ENCODE measurements around the gene IGBP1.
"Not testable (repeated sequence)": the region's sequence is repeated elsewhere in the genome, so short reads cannot be mapped to it uniquely, and the experiment has no call there.

Gene IGBP1

DNA sequence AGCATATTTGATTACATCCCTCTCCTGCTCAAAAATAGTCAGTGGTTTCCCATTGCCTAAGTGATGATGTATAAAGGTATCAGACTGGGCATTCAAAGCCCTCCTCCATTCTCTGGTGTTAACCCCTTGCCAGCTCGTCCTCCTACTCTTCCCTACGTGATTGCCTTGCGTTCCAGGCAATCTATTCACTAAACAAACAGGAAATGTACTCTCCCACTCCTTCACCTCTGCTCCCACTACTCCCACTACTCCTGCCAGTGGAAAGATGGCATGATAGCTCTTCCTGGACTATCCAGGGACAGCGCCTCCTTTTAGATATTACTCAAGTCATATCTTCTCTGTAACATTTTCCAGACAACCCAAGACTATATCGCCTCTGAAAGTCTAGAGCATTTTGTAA lies 49.8 kb downstream of the IGBP1 start:
- Histone ChIP-seq H3K27me3 (replicated peaks; ENCODE audit: control insufficient read depth, insufficient read depth, low read length, poor library complexity, severe bottlenecking) (no peaks in the 10 kb centered on the region), H3K4me1 (ENCODE audit: control insufficient read depth, insufficient read depth, low read length, poor library complexity, severe bottlenecking) (no peaks in the 10 kb centered on the region), H3K36me3 (ENCODE audit: control insufficient read depth, insufficient read depth, low read length) (no peaks in the 10 kb centered on the region), H3K27ac (ENCODE audit: insufficient read depth, low read length, poor library complexity, severe bottlenecking) (no peak overlapping the region), H3K4me3 (ENCODE audit: insufficient read depth, low read depth, low read length, poor library complexity, severe bottlenecking) (no peak overlapping the region), H3K9me3 (ENCODE audit: control insufficient read depth, low read length) (no peaks in the 10 kb centered on the region)
- no peak for DNase-seq

DNA sequence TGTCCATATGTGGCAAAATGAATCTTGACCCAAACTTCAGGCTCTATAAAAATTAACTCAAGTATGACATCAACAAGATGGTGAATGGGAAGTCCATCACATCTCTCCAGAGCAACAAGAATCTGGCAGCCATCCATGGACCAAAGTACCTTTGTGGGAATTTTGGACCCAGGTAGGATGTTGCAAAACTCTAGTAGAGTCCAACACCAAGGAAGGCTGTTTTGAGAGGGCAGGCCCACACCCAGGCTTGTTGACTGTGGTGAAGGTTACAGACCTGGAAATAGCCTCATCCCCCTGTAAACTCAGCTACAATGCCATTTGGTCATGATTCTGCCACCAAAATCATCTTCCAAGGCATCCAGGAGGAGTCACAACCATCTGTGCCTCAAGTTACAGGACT lies 57.0 kb downstream of the IGBP1 start:
- H3K27ac ChIP-seq (ENCODE audit: insufficient read depth, low read length, poor library complexity, severe bottlenecking) = no peak overlapping the region
- no peaks in the 10 kb centered on the region for H3K4me1 ChIP-seq (ENCODE audit: control insufficient read depth, insufficient read depth, low read length, poor library complexity, severe bottlenecking)
- DNase-seq = no peak
- H3K27me3 ChIP-seq (replicated peaks; ENCODE audit: control insufficient read depth, insufficient read depth, low read length, poor library complexity, severe bottlenecking) = no peaks in the 10 kb centered on the region
- H3K9me3 ChIP-seq (ENCODE audit: control insufficient read depth, low read length) = no peaks in the 10 kb centered on the region
- no peak overlapping the region for H3K4me3 ChIP-seq (ENCODE audit: insufficient read depth, low read depth, low read length, poor library complexity, severe bottlenecking)
- H3K36me3 ChIP-seq (ENCODE audit: control insufficient read depth, insufficient read depth, low read length) = no peaks in the 10 kb centered on the region

DNA sequence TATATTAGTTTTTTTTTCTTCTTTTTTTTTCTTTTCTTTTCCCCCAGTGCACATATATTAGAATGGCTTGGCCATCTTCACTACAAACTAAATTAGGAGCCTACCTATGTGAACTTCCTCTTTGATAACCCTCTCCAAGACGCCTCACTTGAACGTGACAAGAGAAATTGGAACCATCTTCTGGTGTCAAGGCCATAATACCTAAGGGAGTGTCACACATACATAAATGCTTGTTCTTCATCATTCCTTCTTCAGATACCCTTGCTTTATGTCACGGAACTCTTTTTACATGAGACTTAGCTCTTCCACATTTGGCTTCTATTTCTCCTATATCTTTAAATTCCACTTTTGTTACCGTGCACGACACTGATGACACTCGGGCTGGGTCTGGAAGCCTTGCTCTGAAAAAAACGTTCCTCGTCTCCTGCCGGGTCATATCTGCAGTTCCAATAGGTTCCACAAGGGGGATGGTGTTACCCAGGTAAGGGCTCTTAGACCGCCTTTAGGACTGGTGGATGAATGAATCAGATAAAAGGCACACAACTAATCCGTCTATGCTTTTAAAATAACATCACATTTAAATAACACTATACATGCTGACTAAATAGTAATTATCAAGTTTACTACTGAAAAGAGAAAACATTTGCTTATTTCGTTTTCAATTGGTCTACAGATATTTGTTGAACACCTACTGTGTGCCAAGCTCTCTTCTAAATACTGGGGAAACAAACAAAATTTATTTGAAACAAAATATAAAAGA lies 63.9 kb downstream of the IGBP1 start:
- H3K4me1 ChIP-seq (ENCODE audit: control insufficient read depth, insufficient read depth, low read length, poor library complexity, severe bottlenecking) = peaks cover 4% of the 10 kb centered on the region
- H3K36me3 ChIP-seq (ENCODE audit: control insufficient read depth, insufficient read depth, low read length) = no peaks in the 10 kb centered on the region
- no peak overlapping the region for H3K27ac ChIP-seq (ENCODE audit: insufficient read depth, low read length, poor library complexity, severe bottlenecking)
- H3K4me3 ChIP-seq (ENCODE audit: insufficient read depth, low read depth, low read length, poor library complexity, severe bottlenecking) = no peak overlapping the region
- H3K9me3 ChIP-seq (ENCODE audit: control insufficient read depth, low read length) = no peaks in the 10 kb centered on the region
- DNase-seq = peak; percentile 6 to 29 (median 13)
- H3K27me3 ChIP-seq (replicated peaks; ENCODE audit: control insufficient read depth, insufficient read depth, low read length, poor library complexity, severe bottlenecking) = no peaks in the 10 kb centered on the region

DNA sequence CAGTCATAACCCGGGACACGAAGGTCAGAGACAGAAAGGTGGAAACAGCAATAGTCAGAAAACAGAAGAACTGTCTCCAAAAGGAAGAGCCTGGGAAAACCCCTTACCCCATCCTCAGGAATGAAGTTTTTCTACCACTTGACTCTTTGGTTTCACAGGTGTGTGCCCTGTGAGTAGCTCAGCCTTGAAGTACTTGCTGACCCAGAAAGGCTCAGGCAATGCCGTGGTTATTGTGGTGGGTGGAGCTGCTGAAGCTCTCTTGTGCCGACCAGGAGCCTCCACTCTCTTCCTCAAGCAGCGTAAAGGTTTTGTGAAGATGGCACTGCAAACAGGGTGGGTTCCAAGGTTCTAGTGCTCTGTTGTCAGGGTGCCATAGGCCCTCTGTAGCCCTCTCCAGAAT lies 68.5 kb downstream of the IGBP1 start:
- no peaks in the 10 kb centered on the region for H3K9me3 ChIP-seq (ENCODE audit: control insufficient read depth, low read length)
- H3K27me3 ChIP-seq (replicated peaks; ENCODE audit: control insufficient read depth, insufficient read depth, low read length, poor library complexity, severe bottlenecking) = no peaks in the 10 kb centered on the region
- no peak overlapping the region for H3K4me3 ChIP-seq (ENCODE audit: insufficient read depth, low read depth, low read length, poor library complexity, severe bottlenecking)
- DNase-seq = no peak
- H3K36me3 ChIP-seq (ENCODE audit: control insufficient read depth, insufficient read depth, low read length) = no peaks in the 10 kb centered on the region
- no peak overlapping the region for H3K27ac ChIP-seq (ENCODE audit: insufficient read depth, low read length, poor library complexity, severe bottlenecking)
- peaks cover 4% of the 10 kb centered on the region for H3K4me1 ChIP-seq (ENCODE audit: control insufficient read depth, insufficient read depth, low read length, poor library complexity, severe bottlenecking)

DNA sequence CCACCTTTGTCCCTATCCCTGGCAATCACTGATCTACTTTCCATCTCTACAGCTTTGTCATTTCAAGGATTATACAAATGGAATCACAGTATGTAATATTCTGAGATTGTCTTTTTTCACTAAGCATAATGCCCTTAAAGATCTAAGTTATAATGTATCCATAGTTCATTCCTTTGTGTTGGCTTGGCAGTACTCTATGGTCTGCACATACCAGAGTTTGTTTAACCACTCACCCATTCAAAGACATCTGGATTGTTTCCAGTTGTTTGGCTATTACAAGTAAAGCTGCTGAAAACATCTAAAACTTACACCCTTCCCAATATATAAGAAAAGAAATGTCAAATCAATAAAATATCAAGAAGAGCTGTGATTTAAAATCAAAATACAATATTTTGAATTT lies 75.2 kb downstream of the IGBP1 start:
- H3K4me1 ChIP-seq (ENCODE audit: control insufficient read depth, insufficient read depth, low read length, poor library complexity, severe bottlenecking) = no peaks in the 10 kb centered on the region
- no peaks in the 10 kb centered on the region for H3K27me3 ChIP-seq (replicated peaks; ENCODE audit: control insufficient read depth, insufficient read depth, low read length, poor library complexity, severe bottlenecking)
- H3K9me3 ChIP-seq (ENCODE audit: control insufficient read depth, low read length) = no peaks in the 10 kb centered on the region
- no peaks in the 10 kb centered on the region for H3K36me3 ChIP-seq (ENCODE audit: control insufficient read depth, insufficient read depth, low read length)
- no peak for DNase-seq
- no peak overlapping the region for H3K4me3 ChIP-seq (ENCODE audit: insufficient read depth, low read depth, low read length, poor library complexity, severe bottlenecking)
- no peak overlapping the region for H3K27ac ChIP-seq (ENCODE audit: insufficient read depth, low read length, poor library complexity, severe bottlenecking)

DNA sequence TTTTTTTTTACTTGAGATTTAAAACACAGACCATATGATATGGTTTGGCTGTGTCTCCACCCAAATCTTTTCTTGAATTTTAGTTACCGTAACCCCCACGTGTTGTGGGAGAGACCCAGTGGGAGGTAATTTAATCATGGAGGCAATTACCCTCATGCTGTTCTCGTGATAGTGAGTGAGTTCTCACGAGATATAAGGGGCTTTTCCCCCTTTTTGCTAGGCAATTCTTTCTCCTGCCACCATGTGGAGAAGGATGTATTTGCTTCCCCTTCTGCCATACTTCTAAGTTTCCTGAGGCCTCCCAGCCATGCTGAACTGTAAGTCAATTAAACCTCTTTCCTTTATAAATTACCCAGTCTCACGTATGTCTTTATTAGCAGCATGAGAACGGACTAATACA lies 76.3 kb downstream of the IGBP1 start:
- not testable (repeated sequence) for H3K4me3 ChIP-seq (ENCODE audit: insufficient read depth, low read depth, low read length, poor library complexity, severe bottlenecking); H3K4me1 ChIP-seq (ENCODE audit: control insufficient read depth, insufficient read depth, low read length, poor library complexity, severe bottlenecking); H3K27me3 ChIP-seq (replicated peaks; ENCODE audit: control insufficient read depth, insufficient read depth, low read length, poor library complexity, severe bottlenecking); H3K9me3 ChIP-seq (ENCODE audit: control insufficient read depth, low read length); H3K36me3 ChIP-seq (ENCODE audit: control insufficient read depth, insufficient read depth, low read length); H3K27ac ChIP-seq (ENCODE audit: insufficient read depth, low read length, poor library complexity, severe bottlenecking); DNase-seq
